HG03575 (cell line): ENCODE data around the gene GLP1R.

Experiments used
- ATAC-seq: cut with Tn5 transposase; IDR thresholded peaks from one replicate; pipeline ENCODE4 v1.9.1; 2021; ENCODE audit not compliant: unreplicated experiment, insufficient number of reproducible peaks, low FRiP score; ENCODE audit errors: extremely low read depth

GLP1R gene

GRCh38 chr6:39059496-39060310 lies 11.1 kb downstream of the GLP1R start:
- ATAC-seq: no peak

DNA sequence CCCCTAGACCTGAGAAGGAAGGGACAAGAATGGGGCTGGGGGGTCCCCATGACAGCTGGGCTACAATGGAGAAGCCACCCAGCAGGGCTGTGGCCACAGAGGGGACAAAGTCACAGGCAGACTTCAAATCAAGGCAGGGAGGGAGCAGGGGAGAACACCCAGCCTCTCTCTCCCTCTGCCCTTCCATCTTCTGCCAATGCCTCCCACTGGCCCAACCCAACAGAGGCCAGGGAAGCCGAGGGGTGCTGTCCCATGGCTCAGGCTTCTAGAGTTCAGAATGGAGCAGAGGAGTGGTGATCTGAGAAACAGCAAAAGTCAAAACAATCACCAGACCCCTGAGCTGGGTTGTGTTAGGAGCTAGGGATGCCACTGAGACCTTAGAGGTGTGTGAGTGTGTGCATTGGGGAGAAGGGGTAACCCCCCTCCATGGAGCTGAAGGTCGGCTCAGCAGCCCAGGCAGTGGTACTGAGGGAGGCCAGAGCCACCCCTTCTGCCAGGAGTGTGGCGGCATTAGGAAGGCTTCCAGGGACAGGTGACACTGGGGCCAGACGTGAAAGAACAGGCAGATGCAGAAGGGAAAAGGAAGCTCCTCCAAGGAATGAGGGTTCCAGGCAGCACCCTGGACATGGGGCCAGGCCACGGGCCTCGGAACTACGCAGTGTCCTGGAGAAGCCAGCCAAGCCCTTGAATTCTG lies 12.0 kb downstream of the GLP1R start:
- no peak for ATAC-seq

DNA sequence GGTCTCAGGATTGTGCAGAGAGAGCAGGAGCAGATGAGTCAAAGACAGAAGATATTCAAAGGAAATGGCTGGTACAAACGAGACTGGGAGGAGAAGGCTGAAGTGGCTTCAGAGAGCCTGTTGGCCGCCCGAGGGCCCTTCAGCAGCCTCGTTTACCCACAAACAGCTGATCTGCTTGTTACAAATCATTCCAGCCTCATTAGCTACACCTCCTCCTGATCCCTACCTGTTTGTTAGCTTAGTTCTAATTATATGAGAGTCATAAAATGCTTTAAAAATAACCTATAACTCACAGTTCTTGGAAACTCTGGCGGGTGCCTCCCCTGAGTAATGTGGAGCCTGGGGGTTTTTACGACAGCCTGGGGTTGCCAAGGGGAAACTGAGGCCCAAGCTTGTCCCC lies 12.6 kb downstream of the GLP1R start:
- no peak for ATAC-seq

GRCh38 chr6:39061588-39061987 lies 13.0 kb downstream of the GLP1R start:
- no peak for ATAC-seq

- ATAC-seq: no peak
These were observed 13.6 kb downstream of the GLP1R start for GRCh38 chr6:39062014-39062740.

- no peak for ATAC-seq
These were observed 14.9 kb downstream of the GLP1R start for GRCh38 chr6:39063526-39063925.

DNA sequence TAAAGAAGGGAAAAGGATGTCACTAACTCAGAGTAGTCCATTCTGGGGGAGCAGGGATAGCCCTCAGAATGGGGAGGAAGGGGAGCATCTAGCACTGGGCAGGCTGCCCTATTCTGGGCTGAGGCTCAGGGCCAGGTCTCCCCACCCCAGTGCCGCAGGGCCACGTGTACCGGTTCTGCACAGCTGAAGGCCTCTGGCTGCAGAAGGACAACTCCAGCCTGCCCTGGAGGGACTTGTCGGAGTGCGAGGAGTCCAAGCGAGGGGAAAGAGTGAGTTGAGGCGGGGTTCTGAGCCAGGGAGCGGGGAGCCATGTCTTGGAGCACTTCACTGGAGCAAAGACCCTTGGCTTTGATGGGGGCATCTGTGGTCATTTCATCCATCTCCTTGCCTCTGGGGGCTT lies 17.0 kb downstream of the GLP1R start:
- ATAC-seq: no peak

DNA sequence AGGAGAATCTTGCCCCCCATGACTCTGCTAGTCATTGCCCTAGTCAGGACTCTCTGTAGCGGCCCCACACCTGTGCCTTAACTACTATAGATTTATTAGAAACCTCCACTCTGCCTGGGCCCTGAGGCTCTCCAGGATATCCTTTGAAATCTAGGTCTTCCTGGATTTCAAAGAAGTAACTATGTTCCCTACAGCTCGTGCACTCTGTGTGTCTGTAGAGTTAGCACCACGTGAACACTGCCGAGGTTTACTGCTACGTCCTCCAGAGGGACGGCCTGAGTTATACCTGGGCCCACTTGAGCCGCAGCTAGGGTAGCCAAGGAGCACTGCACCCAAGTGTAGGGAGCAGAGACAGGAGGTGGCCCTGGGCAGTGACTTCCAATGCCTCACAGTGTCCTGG lies 19.8 kb downstream of the GLP1R start:
- no peak for ATAC-seq

DNA sequence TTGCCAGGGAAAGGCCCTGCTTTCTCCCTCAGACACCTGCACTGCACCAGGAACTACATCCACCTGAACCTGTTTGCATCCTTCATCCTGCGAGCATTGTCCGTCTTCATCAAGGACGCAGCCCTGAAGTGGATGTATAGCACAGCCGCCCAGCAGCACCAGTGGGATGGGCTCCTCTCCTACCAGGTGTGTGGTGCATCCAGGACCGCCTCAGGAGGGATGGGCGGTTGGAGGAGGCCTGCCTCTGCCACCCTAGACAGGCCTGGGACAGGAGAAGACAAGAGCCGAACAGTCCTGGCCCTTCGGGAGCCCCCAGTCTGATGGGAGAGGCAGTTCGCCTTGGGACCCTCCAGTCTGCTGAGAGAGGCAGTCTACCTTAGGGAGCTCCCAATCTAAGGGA lies 24.2 kb downstream of the GLP1R start:
- no peak for ATAC-seq

DNA sequence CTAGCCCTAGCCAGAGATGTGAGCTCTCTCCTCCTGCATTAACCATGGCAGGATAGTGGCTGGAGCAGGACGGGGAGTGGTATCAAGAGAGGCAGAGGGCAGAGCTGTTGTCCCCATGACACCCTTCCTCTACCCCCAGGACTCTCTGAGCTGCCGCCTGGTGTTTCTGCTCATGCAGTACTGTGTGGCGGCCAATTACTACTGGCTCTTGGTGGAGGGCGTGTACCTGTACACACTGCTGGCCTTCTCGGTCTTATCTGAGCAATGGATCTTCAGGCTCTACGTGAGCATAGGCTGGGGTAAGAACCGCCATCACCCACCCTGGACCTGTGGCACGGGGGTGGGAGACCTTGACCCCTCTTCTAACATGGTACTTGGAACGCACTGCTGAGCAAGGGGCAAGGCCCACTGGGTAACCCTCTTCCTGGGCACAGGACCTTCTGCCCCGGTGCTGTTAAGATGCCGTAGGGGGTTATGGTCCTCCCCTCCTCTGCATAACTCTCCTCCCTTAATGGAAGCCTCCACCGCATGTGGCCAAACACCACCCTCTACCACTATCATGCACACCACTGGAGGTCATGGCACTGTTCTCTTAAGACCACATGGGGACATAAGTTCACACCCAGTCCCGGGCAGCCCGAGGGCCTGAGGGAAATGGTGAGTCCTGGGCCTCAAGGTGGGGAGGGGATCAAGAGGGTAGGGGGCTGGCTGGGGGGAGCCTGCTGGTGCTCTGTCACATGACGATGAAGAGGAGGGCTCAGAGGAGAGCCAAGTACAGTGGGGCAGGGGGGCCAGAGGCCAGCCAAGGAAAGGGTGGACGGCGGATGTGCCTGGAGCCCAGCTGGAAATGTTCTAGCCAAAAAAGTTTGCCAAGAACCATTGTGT lies 25.1 kb downstream of the GLP1R start:
- ATAC-seq: no peak

DNA sequence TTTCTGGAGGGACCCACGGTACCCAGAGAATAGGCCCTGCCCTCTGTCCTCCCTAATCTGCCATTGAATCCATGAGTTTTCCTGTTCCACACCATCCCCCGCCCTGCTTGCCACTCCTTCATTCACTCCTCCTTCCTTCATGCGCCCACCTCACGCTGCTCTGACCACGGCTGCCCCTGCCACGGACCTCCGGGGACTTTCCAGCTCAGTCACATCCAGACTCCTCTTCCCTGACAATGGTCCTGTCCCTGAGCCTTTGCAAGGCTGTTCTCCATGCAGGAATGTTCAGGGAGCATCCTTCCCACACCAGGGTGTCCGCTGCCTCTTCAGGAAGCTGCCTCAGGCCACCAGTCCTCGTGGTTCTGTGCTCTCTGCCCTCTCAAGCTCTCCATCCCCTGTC lies 25.9 kb downstream of the GLP1R start:
- no peak for ATAC-seq

- ATAC-seq: no peak
These were observed 26.6 kb downstream of the GLP1R start for GRCh38 chr6:39075010-39075686.

DNA sequence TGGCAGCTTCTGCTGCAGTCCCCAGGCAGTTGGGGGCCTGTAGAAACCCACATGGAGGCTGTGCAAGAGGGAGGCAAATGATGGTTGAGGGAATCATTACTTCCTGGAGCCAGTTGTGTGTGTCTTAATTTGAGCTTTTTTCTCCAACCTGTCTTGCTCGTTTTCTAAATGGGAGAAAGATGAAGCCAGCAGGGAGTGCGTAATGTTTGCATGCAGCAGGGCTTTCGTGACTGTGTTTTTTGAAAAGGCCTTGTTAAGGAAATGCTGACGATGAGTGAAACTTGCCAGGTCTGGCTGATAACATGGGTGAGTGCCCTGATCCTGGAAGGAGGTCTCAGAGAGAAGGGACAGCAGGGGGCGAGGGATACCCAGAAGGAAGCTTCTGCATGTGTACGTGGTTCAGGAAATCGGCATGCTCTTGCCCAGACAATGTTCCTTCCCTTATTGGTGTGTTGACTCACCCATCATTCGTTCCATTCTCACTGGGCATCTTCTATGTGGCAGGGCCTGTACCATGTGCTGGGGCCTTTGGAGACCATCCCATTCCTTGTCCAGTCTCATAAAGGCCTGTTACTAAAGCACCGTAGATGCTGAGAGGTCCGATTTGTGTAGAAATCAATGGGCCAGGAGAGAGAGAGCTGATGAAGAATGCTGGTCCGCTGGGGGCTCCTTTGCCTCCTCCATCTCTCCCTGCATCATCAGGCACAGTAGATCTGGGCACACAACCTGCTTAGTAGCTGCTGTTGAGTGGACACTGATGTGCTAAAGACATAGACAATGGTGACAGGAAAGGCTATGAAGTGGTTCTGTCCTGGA lies 27.4 kb downstream of the GLP1R start:
- no peak for ATAC-seq

DNA sequence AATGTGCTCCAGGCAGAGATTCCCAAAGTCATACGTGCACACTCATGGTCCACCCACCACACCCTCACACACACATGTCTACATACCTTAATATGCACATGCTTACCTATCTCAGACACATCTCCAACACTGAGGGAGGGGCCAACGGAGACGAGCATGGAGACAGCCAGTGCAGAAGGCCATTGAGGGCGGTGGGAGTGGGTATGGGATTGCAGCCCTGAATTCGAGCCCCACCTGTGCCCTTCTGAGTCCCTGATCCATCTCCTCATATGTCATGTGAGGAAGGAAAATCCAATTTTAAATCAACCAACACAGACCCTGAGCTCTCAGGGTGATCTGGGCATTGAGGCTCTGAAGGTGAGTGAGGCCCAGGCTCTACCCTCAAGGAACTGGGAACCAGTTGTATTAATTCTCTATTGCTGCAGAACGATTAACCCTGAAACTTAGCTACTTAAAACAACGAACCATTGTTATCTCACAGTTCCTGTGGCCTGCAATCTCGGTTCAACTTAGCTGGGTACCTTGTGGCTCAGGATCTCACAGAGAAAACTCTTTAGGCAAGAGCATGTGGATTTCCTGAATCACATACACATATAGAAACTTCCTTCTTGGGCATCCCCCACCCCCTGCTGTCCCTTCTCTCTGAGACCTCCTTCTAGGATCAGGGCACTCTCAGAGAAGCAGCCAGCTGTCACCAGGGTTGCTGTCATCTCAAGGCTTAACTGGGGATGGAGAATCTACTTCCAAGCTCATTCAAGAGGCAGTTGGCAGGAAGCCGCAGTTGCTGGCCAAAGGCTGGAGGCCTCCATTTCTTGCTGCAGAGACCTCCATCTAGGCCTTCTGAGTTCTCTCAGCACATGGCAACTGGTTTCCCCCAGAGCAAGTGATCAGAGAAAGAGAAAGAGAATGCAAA lies 28.3 kb downstream of the GLP1R start:
- ATAC-seq: no peak

GRCh38 chr6:39077882-39078594 lies 29.5 kb downstream of the GLP1R start:
- ATAC-seq: no peak

DNA sequence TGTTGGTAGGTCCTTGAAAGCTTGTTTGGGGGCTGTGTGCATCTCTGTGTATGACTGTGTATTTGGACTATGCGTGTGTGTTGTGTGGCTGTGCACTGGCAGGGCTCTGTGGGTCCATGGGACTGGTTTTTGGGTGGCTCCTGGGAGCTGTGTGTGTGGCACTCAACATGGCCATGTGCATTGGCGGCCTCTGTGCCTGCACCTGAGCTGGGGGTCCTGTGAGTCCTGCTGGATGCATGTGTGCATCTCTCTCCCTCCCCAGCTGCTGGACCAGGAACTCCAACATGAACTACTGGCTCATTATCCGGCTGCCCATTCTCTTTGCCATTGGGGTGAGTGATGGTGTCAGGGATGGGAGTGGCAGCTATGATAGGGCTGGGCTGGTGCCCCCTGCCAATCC lies 30.1 kb downstream of the GLP1R start:
- ATAC-seq: no peak
